H1 (cell line): Measurements from ENCODE around the gene DAGLA. TPM values are rescaled to one million over a fixed set of nuclear protein-coding genes. Genes with fewer than 3 reads are reported as not detected.

Experiments used
- EP300 ChIP-seq, 2 experiments: IDR thresholded peaks; 1 replicate in 1 of 2; 2 replicates in 1 of 2; pipeline ENCODE4 v1.6.1; 2011 to 2012; ENCODE audit warnings: low read depth in 2 of 2, low read length in 2 of 2, mild to moderate bottlenecking in 2 of 2, borderline replicate concordance in 1 of 2, inconsistent platforms in 1 of 2, moderate library complexity in 1 of 2
- RNF2 ChIP-seq: fragments of 200-900, 300-1000 bp; sonication (generic); IDR thresholded peaks from 2 replicates; pipeline ENCODE4 v1.7.1; 2016; ENCODE audit warnings: borderline replicate concordance, low read depth, mild to moderate bottlenecking, antibody characterized with exemption, low read length; ENCODE audit not compliant: poor library complexity, severe bottlenecking; ENCODE audit errors: missing control alignments
- SP2 ChIP-seq: IDR thresholded peaks from 2 replicates; pipeline ENCODE4 v1.6.1; 2012; ENCODE audit warnings: mild to moderate bottlenecking, low read length, inconsistent platforms
- polyA plus RNA-seq, 7 experiments: library from polyadenylated mRNA; depleted of rRNA in 3 of 7; stranded (reverse) in 5 of 7; unstranded in 2 of 7; fragments of >200 nt in 5 of 7; fragments of 200-250 nt in 2 of 7; gene quantifications; 1 replicate in 5 of 7; 2 replicates in 1 of 7; 4 replicates in 1 of 7; pipeline versions ENCODE4 v1.2.1 to v1.2.3, GENCODE V29; 2011 to 2013; ENCODE audit warnings: missing spikeins in 2 of 7, mixed read lengths in 2 of 7
- total RNA-seq: library from RNA; stranded (reverse); fragmentation: NEBNext Ultra II Directional; extraction: Animal tissue kit (Norgen Biotek cat#: 25700); gene quantifications from 2 replicates; pipeline ENCODE4 v1.2.1, GENCODE V29; 2021

Gene DAGLA
- total and polyA plus RNA-seq, 2 of the 8 experiments (the other 6 are each of a cell fraction or from before 2014, with no cell fraction given): 3.6 to 6.6 TPM

DNA sequence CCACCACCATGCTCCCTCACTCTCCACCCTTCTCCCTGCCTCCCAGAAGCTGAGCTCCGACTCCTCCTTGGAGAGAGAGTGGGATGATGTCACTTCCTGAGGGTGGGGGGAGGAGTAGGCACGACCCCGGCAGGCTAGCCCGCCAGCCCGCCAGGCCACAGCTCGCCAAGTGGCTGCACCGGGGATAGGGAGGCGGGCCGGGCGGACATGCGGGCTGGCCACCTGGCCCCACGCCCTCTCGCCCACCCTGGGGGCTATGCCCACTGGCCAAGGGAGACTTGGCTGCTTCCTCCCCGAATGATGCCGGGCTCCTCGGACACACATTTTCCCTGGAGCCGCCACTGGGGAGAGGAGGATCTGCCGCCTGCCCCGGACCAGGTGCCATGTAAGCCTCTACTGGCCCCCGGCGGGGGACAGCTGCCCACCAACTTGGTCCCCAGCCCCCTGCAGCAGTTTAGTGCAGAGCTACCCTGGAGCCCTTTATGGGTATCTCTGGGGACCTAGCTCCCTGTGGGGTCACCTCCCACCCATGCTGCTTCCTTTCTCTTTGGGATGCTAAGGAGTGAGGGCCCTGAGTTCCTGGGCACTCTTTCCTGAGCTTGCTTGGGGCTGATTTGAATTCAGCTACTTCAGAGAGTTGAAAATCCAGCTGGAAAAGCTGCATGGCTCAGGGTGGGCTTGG is 38.6 kb downstream of the DAGLA start (continued):
- no peak for TF ChIP-seq RNF2
- no peak for TF ChIP-seq EP300 (IDR thresholded peaks at IDR 0.05; ENCODE audit: borderline replicate concordance in 1 of 2, low read depth in 2 of 2, low read length in 2 of 2)
- no peak for TF ChIP-seq SP2
